ENCODE results near the gene OBP2A. TPM values are rescaled to one million over a fixed set of nuclear protein-coding genes. Genes with fewer than 3 reads are reported as not detected.

OBP2A gene
- total and polyA plus RNA-seq, 12 donors: not detected

DNA sequence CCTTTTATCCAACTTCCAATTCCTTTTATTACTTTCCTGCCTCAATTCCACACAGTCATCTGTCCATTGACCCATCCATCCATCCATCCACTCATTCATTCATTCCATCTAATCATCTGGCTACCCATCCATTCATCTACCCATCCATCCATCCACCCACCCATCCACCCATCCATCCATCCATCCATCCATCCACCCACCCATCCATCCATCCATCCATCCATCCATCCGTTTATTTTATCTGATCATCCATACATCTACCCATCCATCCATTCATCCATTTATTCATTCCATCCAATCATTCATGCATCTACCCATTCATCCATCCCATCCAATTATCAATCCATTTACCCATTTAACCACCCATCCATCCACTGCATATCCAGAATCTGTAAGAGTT is 27.2 kb downstream of the OBP2A start:
- 50 to 62% (median 60%) methylated on average over 1 of the region's 1 CpG for WGBS, 4 donors
- Histone ChIP-seq H3K27me3 (no peaks in the 10 kb centered on the region), H3K9me3 (replicated peaks in 1 of 3) (no peaks in the 10 kb centered on the region), H3K36me3 (replicated peaks in 1 of 2) (no peaks in the 10 kb centered on the region), H3K4me3 (no peak overlapping the region), H3K4me1 (replicated peaks in 1 of 2) (no peaks in the 10 kb centered on the region), H3K27ac (no peak overlapping the region)
- intact Hi-C loops (cut with DNase I): no loop called here
- TF ChIP-seq, protein P1, sequence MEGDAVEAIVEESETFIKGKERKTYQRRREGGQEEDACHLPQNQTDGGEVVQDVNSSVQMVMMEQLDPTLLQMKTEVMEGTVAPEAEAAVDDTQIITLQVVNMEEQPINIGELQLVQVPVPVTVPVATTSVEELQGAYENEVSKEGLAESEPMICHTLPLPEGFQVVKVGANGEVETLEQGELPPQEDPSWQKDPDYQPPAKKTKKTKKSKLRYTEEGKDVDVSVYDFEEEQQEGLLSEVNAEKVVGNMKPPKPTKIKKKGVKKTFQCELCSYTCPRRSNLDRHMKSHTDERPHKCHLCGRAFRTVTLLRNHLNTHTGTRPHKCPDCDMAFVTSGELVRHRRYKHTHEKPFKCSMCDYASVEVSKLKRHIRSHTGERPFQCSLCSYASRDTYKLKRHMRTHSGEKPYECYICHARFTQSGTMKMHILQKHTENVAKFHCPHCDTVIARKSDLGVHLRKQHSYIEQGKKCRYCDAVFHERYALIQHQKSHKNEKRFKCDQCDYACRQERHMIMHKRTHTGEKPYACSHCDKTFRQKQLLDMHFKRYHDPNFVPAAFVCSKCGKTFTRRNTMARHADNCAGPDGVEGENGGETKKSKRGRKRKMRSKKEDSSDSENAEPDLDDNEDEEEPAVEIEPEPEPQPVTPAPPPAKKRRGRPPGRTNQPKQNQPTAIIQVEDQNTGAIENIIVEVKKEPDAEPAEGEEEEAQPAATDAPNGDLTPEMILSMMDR (IDR thresholded peaks at IDR 0.05): no peak
- TF ChIP-seq POLR2A (IDR thresholded peaks at IDR 0.05): no peak
- DNase-seq: no peak

DNA sequence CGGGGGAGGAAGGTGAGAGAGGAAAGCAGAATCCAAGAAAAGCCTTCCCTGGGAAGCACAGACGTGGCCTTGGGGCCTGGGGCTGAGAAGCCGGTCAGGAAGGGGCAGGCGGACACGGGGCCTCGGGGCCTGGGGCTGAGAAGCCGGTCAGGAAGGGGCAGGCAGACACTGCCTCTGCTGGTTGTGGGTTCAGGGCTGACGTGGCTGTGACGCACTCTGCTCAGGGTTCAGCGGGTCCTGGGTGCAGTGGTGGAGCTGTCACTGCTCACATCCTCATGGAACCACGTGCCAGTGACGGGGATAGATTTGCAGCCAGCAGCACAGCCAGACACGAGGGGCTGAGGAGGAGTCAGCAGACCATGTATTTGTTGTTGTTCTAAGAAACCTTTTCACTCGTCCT is 28.4 kb downstream of the OBP2A start:
- Histone ChIP-seq H3K36me3 (replicated peaks in 1 of 2) (no peaks in the 10 kb centered on the region), H3K4me1 (replicated peaks in 1 of 2) (no peaks in the 10 kb centered on the region), H3K4me3 (no peak overlapping the region), H3K27ac (no peak overlapping the region), H3K27me3 (no peaks in the 10 kb centered on the region), H3K9me3 (replicated peaks in 1 of 3) (no peaks in the 10 kb centered on the region)
- WGBS, 4 donors: 32 to 41% (median 38%) methylated on average over 13 to 14 of the region's 14 CpGs
- intact Hi-C loops (cut with DNase I): no loop called here
- TF ChIP-seq POLR2A (IDR thresholded peaks at IDR 0.05): no peak
- TF ChIP-seq, protein P1 (IDR thresholded peaks at IDR 0.05): no peak
- DNase-seq: peak in 5 of 7 donors; percentile 43 to 62 (median 54)

DNA sequence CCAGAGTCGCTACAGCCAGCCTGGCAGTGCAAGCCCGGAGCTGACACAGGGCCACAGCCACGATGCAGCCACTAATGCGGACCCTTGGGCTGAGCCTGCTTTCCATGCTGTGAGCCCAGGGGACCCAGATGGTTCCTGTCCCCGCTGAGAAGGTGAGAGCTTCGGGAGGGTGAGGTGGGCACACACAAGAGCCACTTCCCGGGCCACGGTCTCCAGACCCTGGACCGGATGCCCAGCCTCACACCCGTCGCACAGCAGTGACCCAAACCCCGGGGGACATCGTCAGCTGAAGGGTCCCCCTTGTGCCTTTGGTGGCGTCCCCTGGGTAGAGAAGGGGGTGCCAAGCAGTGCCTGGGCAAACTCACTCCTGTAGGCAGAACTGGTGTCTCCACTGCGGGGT is 29.0 kb downstream of the OBP2A start:
- H3K36me3 ChIP-seq (replicated peaks in 1 of 2): no peaks in the 10 kb centered on the region
- WGBS, 4 donors: 82 to 94% (median 87%) methylated on average over 3 to 15 of the region's 15 CpGs
- intact Hi-C loops (cut with DNase I): no loop called here
- no peaks in the 10 kb centered on the region for H3K9me3 ChIP-seq (replicated peaks in 1 of 3)
- H3K27me3 ChIP-seq: no peaks in the 10 kb centered on the region
- H3K4me3 ChIP-seq: no peak overlapping the region
- DNase-seq: peak in 1 of 7 donors; percentile 27
- TF ChIP-seq, protein P1 (IDR thresholded peaks at IDR 0.05): no peak
- TF ChIP-seq POLR2A (IDR thresholded peaks at IDR 0.05): no peak
- H3K4me1 ChIP-seq (replicated peaks in 1 of 2): no peaks in the 10 kb centered on the region
- H3K27ac ChIP-seq: no peak overlapping the region

DNA sequence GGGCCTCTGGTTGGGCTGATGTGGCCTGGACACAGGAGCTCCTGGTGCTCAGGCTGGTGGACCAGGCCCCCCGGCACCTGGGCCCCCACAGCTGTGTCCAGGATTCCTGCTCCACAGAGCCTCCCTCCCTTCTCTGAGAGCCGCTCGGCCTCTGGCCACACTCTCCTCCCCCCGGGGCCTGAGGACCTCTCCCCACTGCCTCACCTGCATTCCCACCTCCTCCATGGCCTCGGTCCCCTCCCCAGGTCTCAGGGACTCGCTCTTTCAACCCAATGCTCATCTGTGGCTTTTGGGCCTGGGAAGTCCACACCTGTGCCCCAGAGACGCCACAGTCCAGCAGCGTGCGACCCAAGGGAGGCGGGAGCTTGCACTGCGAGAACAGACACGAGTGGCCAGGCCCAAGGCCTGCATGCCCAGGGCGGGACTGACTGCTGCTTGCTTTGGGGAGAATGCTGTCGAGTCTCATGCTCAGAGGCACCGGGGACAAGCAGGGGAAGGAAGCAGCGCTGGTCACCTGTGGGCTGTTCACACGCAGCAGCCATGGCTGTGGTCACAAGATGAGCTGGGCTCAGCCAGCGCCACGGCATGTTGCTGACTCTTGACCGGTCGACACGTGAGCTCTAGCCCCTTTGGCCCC is 30.2 kb downstream of the OBP2A start:
- H3K36me3 ChIP-seq (replicated peaks in 1 of 2): no peaks in the 10 kb centered on the region
- intact Hi-C loops (cut with DNase I): no loop called here
- H3K27me3 ChIP-seq: no peaks in the 10 kb centered on the region
- no peak for TF ChIP-seq POLR2A (IDR thresholded peaks at IDR 0.05)
- TF ChIP-seq, protein P1 (IDR thresholded peaks at IDR 0.05): no peak
- no peak overlapping the region for H3K4me3 ChIP-seq
- DNase-seq: peak in 1 of 7 donors; percentile 24
- no peaks in the 10 kb centered on the region for H3K9me3 ChIP-seq (replicated peaks in 1 of 3)
- no peaks in the 10 kb centered on the region for H3K4me1 ChIP-seq (replicated peaks in 1 of 2)
- 75 to 89% (median 82%) methylated on average over 15 to 22 of the region's 22 CpGs for WGBS, 4 donors
- H3K27ac ChIP-seq: no peak overlapping the region

All from adrenal gland (tissue), 12 donors.